Retina (tissue), 1 donor: Measurements from ENCODE around the gene NCKAP5L.
A peak's percentile ranks its signal among the peaks of the same experiment; 100 is the strongest.
"Not testable (repeated sequence)": the region's sequence is repeated elsewhere in the genome, so short reads cannot be mapped to it uniquely, and the experiment has no call there.

Experiments used
- DNase-seq: peaks from one replicate; pipeline ENCODE4 v3.0.0-alpha.2; 2016

The NCKAP5L gene

GRCh38 chr12:49796606-49797448, 31.4 kb downstream of the NCKAP5L start:
- no peak for DNase-seq

- DNase-seq: no peak
Measured at GRCh38 chr12:49796155-49796554, 32.1 kb downstream of the NCKAP5L start.

GRCh38 chr12:49795654-49796105, 32.5 kb downstream of the NCKAP5L start:
- no peak for DNase-seq

GRCh38 chr12:49794811-49795653, 33.2 kb downstream of the NCKAP5L start:
- no peak for DNase-seq

GRCh38 chr12:49794021-49794420, 34.2 kb downstream of the NCKAP5L start:
- no peak for DNase-seq

- no peak for DNase-seq
Measured at GRCh38 chr12:49793620-49794019, 34.6 kb downstream of the NCKAP5L start.

- no peak for DNase-seq
Measured at GRCh38 chr12:49792976-49793580, 35.1 kb downstream of the NCKAP5L start.

- no peak for DNase-seq
Measured at GRCh38 chr12:49792181-49792970, 35.8 kb downstream of the NCKAP5L start.

GRCh38 chr12:49791700-49792099, 36.5 kb downstream of the NCKAP5L start:
- no peak for DNase-seq

- no peak for DNase-seq
Measured at GRCh38 chr12:49790741-49791555, 37.3 kb downstream of the NCKAP5L start.

- no peak for DNase-seq
Measured at GRCh38 chr12:49789992-49790391, 38.2 kb downstream of the NCKAP5L start.

- DNase-seq: no peak
Measured at GRCh38 chr12:49787672-49788071, 40.5 kb downstream of the NCKAP5L start.

GRCh38 chr12:49784756-49785409, 43.3 kb downstream of the NCKAP5L start:
- no peak for DNase-seq

GRCh38 chr12:49783917-49784676, 44.1 kb downstream of the NCKAP5L start:
- DNase-seq: no peak

- not testable (repeated sequence) for DNase-seq
Measured at GRCh38 chr12:49780914-49781313, 47.3 kb downstream of the NCKAP5L start.

- no peak for DNase-seq
Measured at GRCh38 chr12:49779581-49779980, 48.6 kb downstream of the NCKAP5L start.

GRCh38 chr12:49777800-49778748, 50.1 kb downstream of the NCKAP5L start:
- DNase-seq: peak; percentile 44

GRCh38 chr12:49777341-49777740, 50.9 kb downstream of the NCKAP5L start:
- DNase-seq: no peak

- DNase-seq: no peak
Measured at GRCh38 chr12:49776858-49777257, 51.4 kb downstream of the NCKAP5L start.
